Measurements from ENCODE around the gene NTM. TPM values are rescaled to one million over a fixed set of nuclear protein-coding genes. Genes with fewer than 3 reads are reported as not detected.

Gene NTM
- total RNA-seq, 1 experiment from 2014 or later, result 8.6 TPM

GRCh38 chr11:132052904-132053303 lies 682.5 kb downstream of the NTM start:
- H3K27me3 ChIP-seq (replicated peaks; ENCODE audit: insufficient read depth, low read depth, low read length, poor library complexity), result no peaks in the 10 kb centered on the region
- H3K4me1 ChIP-seq (ENCODE audit: insufficient read depth, low read length, poor library complexity, severe bottlenecking), result peaks cover 56% of the 10 kb centered on the region
- ChIA-PET POLR2A (ENCODE audit: low non-redundant PET) (no interaction called here), CTCF (no interaction called here)
- no peak for DNase-seq (ENCODE audit: low spot score)
- no peak overlapping the region for H3K4me3 ChIP-seq (ENCODE audit: low read depth, low read length, poor library complexity, severe bottlenecking)
- no peaks in the 10 kb centered on the region for H3K9me3 ChIP-seq (ENCODE audit: low read depth, low read length, poor library complexity, severe bottlenecking)
- H3K36me3 ChIP-seq (ENCODE audit: insufficient read depth, low read length, poor library complexity, severe bottlenecking), result no peaks in the 10 kb centered on the region
- TF ChIP-seq EZH2 (IDR thresholded peaks at IDR 0.05; ENCODE audit: borderline replicate concordance, low read depth, low read length, poor library complexity, severe bottlenecking) (no peak), CTCF (conservative IDR thresholded peaks at IDR 0.05; ENCODE audit: low read depth, low read length) (no peak)
- H3K27ac ChIP-seq (ENCODE audit: low read depth, low read length, poor library complexity, severe bottlenecking), result no peak overlapping the region
- BruUV-seq (replicated peaks), result no TSS peak
- intact Hi-C loops (cut with micrococcal nuclease; ENCODE audit: unreplicated experiment), result no loop called here

- intact Hi-C loops (cut with micrococcal nuclease; ENCODE audit: unreplicated experiment), result no loop called here
- POLR2A ChIA-PET (ENCODE audit: low non-redundant PET), result no interaction called here
- Histone ChIP-seq H3K4me1 (ENCODE audit: insufficient read depth, low read length, poor library complexity, severe bottlenecking) (peaks cover 51% of the 10 kb centered on the region), H3K9me3 (ENCODE audit: low read depth, low read length, poor library complexity, severe bottlenecking) (no peaks in the 10 kb centered on the region), H3K27me3 (replicated peaks; ENCODE audit: insufficient read depth, low read depth, low read length, poor library complexity) (no peaks in the 10 kb centered on the region), H3K36me3 (ENCODE audit: insufficient read depth, low read length, poor library complexity, severe bottlenecking) (no peaks in the 10 kb centered on the region), H3K27ac (ENCODE audit: low read depth, low read length, poor library complexity, severe bottlenecking) (no peak overlapping the region), H3K4me3 (ENCODE audit: low read depth, low read length, poor library complexity, severe bottlenecking) (no peak overlapping the region)
- no peak for DNase-seq (ENCODE audit: low spot score)
- TF ChIP-seq EZH2 (IDR thresholded peaks at IDR 0.05; ENCODE audit: borderline replicate concordance, low read depth, low read length, poor library complexity, severe bottlenecking) (no peak), CTCF (conservative IDR thresholded peaks at IDR 0.05; ENCODE audit: low read depth, low read length) (no peak)
- BruUV-seq (replicated peaks), result no TSS peak
- CTCF ChIA-PET, result no interaction called here
Observed at GRCh38 chr11:132054822-132055221, 684.4 kb downstream of the NTM start.

GRCh38 chr11:132055296-132055695 lies 684.9 kb downstream of the NTM start:
- Histone ChIP-seq H3K4me3 (ENCODE audit: low read depth, low read length, poor library complexity, severe bottlenecking) (no peak overlapping the region), H3K27me3 (replicated peaks; ENCODE audit: insufficient read depth, low read depth, low read length, poor library complexity) (no peaks in the 10 kb centered on the region), H3K27ac (ENCODE audit: low read depth, low read length, poor library complexity, severe bottlenecking) (no peak overlapping the region), H3K36me3 (ENCODE audit: insufficient read depth, low read length, poor library complexity, severe bottlenecking) (no peaks in the 10 kb centered on the region), H3K9me3 (ENCODE audit: low read depth, low read length, poor library complexity, severe bottlenecking) (no peaks in the 10 kb centered on the region), H3K4me1 (ENCODE audit: insufficient read depth, low read length, poor library complexity, severe bottlenecking) (peaks cover 53% of the 10 kb centered on the region)
- TF ChIP-seq EZH2 (IDR thresholded peaks at IDR 0.05; ENCODE audit: borderline replicate concordance, low read depth, low read length, poor library complexity, severe bottlenecking), result no peak
- no peak for TF ChIP-seq CTCF (conservative IDR thresholded peaks at IDR 0.05; ENCODE audit: low read depth, low read length)
- DNase-seq (ENCODE audit: low spot score), result no peak
- CTCF ChIA-PET, result no interaction called here
- intact Hi-C loops (cut with micrococcal nuclease; ENCODE audit: unreplicated experiment), result no loop called here
- POLR2A ChIA-PET (ENCODE audit: low non-redundant PET), result no interaction called here
- no TSS peak for BruUV-seq (replicated peaks)
